Measurements from ENCODE around the gene GNG13.

The GNG13 gene

GRCh38 chr16:818132-818531, 17.6 kb upstream of the GNG13 start:
- no peak overlapping the region for H3K4me3 ChIP-seq (ENCODE audit: low read depth, low read length)
- TF ChIP-seq CTCF (IDR thresholded peaks at IDR 0.05; ENCODE audit: insufficient read depth, low read length, missing control alignments) = no peak
- CTCF ChIA-PET = no interaction called here
- no peak for DNase-seq (ENCODE audit: low read depth, low spot score)
- POLR2A ChIA-PET = no interaction called here

GRCh38 chr16:817001-817906, 16.7 kb upstream of the GNG13 start:
- no peak for TF ChIP-seq CTCF (IDR thresholded peaks at IDR 0.05; ENCODE audit: insufficient read depth, low read length, missing control alignments)
- ChIA-PET CTCF (interaction anchor here (1.5 kb wide), 1 partner anchor 240 kb away, joined by 5 read pairs; no protein-coding TSS in a partner anchor), POLR2A (no interaction called here)
- no peak overlapping the region for H3K4me3 ChIP-seq (ENCODE audit: low read depth, low read length)
- no peak for DNase-seq (ENCODE audit: low read depth, low spot score)

- no peak for TF ChIP-seq CTCF (IDR thresholded peaks at IDR 0.05; ENCODE audit: insufficient read depth, low read length, missing control alignments)
- no peak overlapping the region for H3K4me3 ChIP-seq (ENCODE audit: low read depth, low read length)
- DNase-seq (ENCODE audit: low read depth, low spot score) = no peak
- ChIA-PET CTCF (interaction anchor here (1.6 kb wide), 1 partner anchor 31 kb away, joined by 7 read pairs; no protein-coding TSS in a partner anchor), POLR2A (no interaction called here)
Measured at GRCh38 chr16:815861-816260, 15.3 kb upstream of the GNG13 start.

GRCh38 chr16:814974-815373, 14.4 kb upstream of the GNG13 start:
- CTCF ChIA-PET = interaction anchor here (1.0 to 2.7 kb wide), 4 partner anchors 30 to 242 kb away, joined by 3 to 48 read pairs (median 6); no protein-coding TSS in a partner anchor

GRCh38 chr16:813916-814412, 13.4 kb upstream of the GNG13 start:
- CTCF ChIA-PET = interaction anchor here (1.6 to 2.7 kb wide), 2 partner anchors 29 to 243 kb away, joined by 7 to 48 read pairs; no protein-coding TSS in a partner anchor
- peak overlapping the region; percentile 23 for H3K4me3 ChIP-seq (ENCODE audit: low read depth, low read length)
- no peak for TF ChIP-seq CTCF (IDR thresholded peaks at IDR 0.05; ENCODE audit: insufficient read depth, low read length, missing control alignments)
- POLR2A ChIA-PET = no interaction called here
- DNase-seq (ENCODE audit: low read depth, low spot score) = no peak

More at GRCh38 chr16:814974-815373, 14.4 kb upstream of the GNG13 start:
- DNase-seq (ENCODE audit: low read depth, low spot score) = peak; percentile 29
- no peak overlapping the region for H3K4me3 ChIP-seq (ENCODE audit: low read depth, low read length)
- TF ChIP-seq CTCF (IDR thresholded peaks at IDR 0.05; ENCODE audit: insufficient read depth, low read length, missing control alignments) = no peak
- POLR2A ChIA-PET = interaction anchor here (0.5 to 0.6 kb wide), 2 partner anchors 24 to 159 kb away, joined by 3 to 4 read pairs; no protein-coding TSS in a partner anchor
